WTC11 (cell line): Measurements from ENCODE around the gene TMEM14A. TPM values are rescaled to one million over a fixed set of nuclear protein-coding genes. Genes with fewer than 3 reads are reported as not detected.

Experiments
- ATAC-seq: fragments of 200-7000 bp; cut with Tn5 transposase; 2 replicates; pipeline ENCODE4 v1.10.0; 2021; ENCODE audit warnings: mild to moderate bottlenecking, moderate library complexity
- CTCF ChIA-PET: fragments of 300-600 bp; sonication (Branson Sonifier 250); formaldehyde crosslinking; loops from one replicate; lab custom pipeline; 2021; ENCODE audit warnings: antibody characterized with exemption; lab: Charles Lee
- POLR2A ChIA-PET: fragments of 350-600 bp; sonication (Branson Sonifier 250); formaldehyde crosslinking; loops from one replicate; lab custom pipeline; 2021; ENCODE audit warnings: antibody characterized with exemption; lab: Charles Lee
- DNase-seq: peaks from one replicate; pipeline ENCODE4 v3.0.0; 2021; ENCODE audit warnings: low spot score
- H3K27ac Mint-ChIP-seq: 2 replicates; pipeline ENCODE4 v1.8.0; 2021; ENCODE audit warnings: mixed read lengths
- H3K27me3 Mint-ChIP-seq: 2 replicates; pipeline ENCODE4 v1.8.0; 2021; ENCODE audit warnings: low read depth, mild to moderate bottlenecking, moderate library complexity, mixed read lengths
- H3K36me3 Mint-ChIP-seq: 2 replicates; pipeline ENCODE4 v1.8.0; 2021; ENCODE audit warnings: mixed read lengths
- H3K4me1 Mint-ChIP-seq: 2 replicates; pipeline ENCODE4 v1.8.0; 2022; ENCODE audit warnings: mixed read lengths
- H3K4me3 Mint-ChIP-seq: 2 replicates; pipeline ENCODE4 v1.8.0; 2021; ENCODE audit warnings: mild to moderate bottlenecking, moderate library complexity, mixed read lengths
- H3K9me3 Mint-ChIP-seq: 2 replicates; pipeline ENCODE4 v1.8.0; 2021; ENCODE audit warnings: mixed read lengths
- ATF2 ChIP-seq: sonication (generic); formaldehyde crosslinking; IDR thresholded peaks from 2 replicates; pipeline ENCODE4 v1.8.1; 2022; ENCODE audit warnings: low read depth, missing genetic modification reagents, borderline replicate concordance
- ATF3 ChIP-seq: sonication (generic); formaldehyde crosslinking; conservative IDR thresholded peaks from 2 replicates; pipeline ENCODE4 v1.8.1; 2022; ENCODE audit warnings: mild to moderate bottlenecking, missing genetic modification reagents
- CBFB ChIP-seq: sonication (generic); formaldehyde crosslinking; IDR thresholded peaks from 2 replicates; pipeline ENCODE4 v1.8.1; 2022; ENCODE audit warnings: mild to moderate bottlenecking, low read depth, missing genetic modification reagents
- CREM ChIP-seq: sonication (generic); formaldehyde crosslinking; IDR thresholded peaks from 2 replicates; pipeline ENCODE4 v1.8.1; 2022; ENCODE audit warnings: mild to moderate bottlenecking, missing genetic modification reagents, moderate library complexity
- ELF4 ChIP-seq: sonication (generic); formaldehyde crosslinking; IDR thresholded peaks from 2 replicates; pipeline ENCODE4 v1.8.1; 2022; ENCODE audit warnings: low read depth, mild to moderate bottlenecking, moderate library complexity, missing genetic modification reagents
- GRHL2 ChIP-seq: fragments of 250-450 bp; sonication (Bioruptor Pico); IDR thresholded peaks from 2 replicates; pipeline ENCODE4 v1.8.0; 2022; ENCODE audit warnings: mild to moderate bottlenecking, moderate library complexity; ENCODE audit not compliant: insufficient replicate concordance, severe bottlenecking
- GTF2I ChIP-seq: fragments of 250-450 bp; sonication (Bioruptor Pico); conservative IDR thresholded peaks from 2 replicates; pipeline ENCODE4 v1.4.0; 2021; ENCODE audit warnings: mild to moderate bottlenecking
- HMGA2 ChIP-seq: fragments of 250-450 bp; sonication (Bioruptor Pico); IDR thresholded peaks from 2 replicates; pipeline ENCODE4 v1.4.0; 2021; ENCODE audit warnings: mild to moderate bottlenecking, moderate library complexity
- NFATC4 ChIP-seq: fragments of 250-450 bp; sonication (Bioruptor Pico); IDR thresholded peaks from 2 replicates; pipeline ENCODE4 v1.9.0; 2021; ENCODE audit warnings: mild to moderate bottlenecking
- NR1H2 ChIP-seq: sonication (generic); formaldehyde crosslinking; IDR thresholded peaks from 2 replicates; pipeline ENCODE4 v1.9.0; 2021; ENCODE audit warnings: mild to moderate bottlenecking, moderate library complexity, missing genetic modification reagents
- PRDM15 ChIP-seq: sonication (generic); formaldehyde crosslinking; IDR thresholded peaks from 2 replicates; pipeline ENCODE4 v1.8.0; 2022; ENCODE audit warnings: missing genetic modification reagents
- RORB ChIP-seq: fragments of 250-450 bp; sonication (Bioruptor Pico); IDR thresholded peaks from 2 replicates; pipeline ENCODE4 v1.9.0; 2021; ENCODE audit warnings: mild to moderate bottlenecking
- SP1 ChIP-seq: sonication (generic); formaldehyde crosslinking; conservative IDR thresholded peaks from 2 replicates; pipeline ENCODE4 v1.8.1; 2022; ENCODE audit warnings: missing genetic modification reagents
- TCF7 ChIP-seq: sonication (generic); formaldehyde crosslinking; IDR thresholded peaks from 2 replicates; pipeline ENCODE4 v1.8.0; 2022; ENCODE audit warnings: mild to moderate bottlenecking, low read depth, missing genetic modification reagents, moderate library complexity
- TP53 ChIP-seq: sonication (generic); formaldehyde crosslinking; IDR thresholded peaks from 2 replicates; pipeline ENCODE4 v1.8.1; 2023; ENCODE audit warnings: mild to moderate bottlenecking, missing genetic modification reagents
- ZBTB43 ChIP-seq: sonication (generic); formaldehyde crosslinking; IDR thresholded peaks from 2 replicates; pipeline ENCODE4 v1.8.1; 2023; ENCODE audit warnings: mild to moderate bottlenecking, missing genetic modification reagents
- ZMAT4 ChIP-seq: fragments of 250-450 bp; sonication (Bioruptor Pico); IDR thresholded peaks from 2 replicates; pipeline ENCODE4 v1.9.0; 2021; ENCODE audit warnings: mild to moderate bottlenecking
- ZNF219 ChIP-seq: sonication (generic); formaldehyde crosslinking; IDR thresholded peaks from 2 replicates; pipeline ENCODE4 v1.8.0; 2023; ENCODE audit warnings: missing genetic modification reagents, mild to moderate bottlenecking, borderline replicate concordance
- ZNF232 ChIP-seq: sonication (generic); formaldehyde crosslinking; IDR thresholded peaks from 2 replicates; pipeline ENCODE4 v1.8.0; 2022; ENCODE audit warnings: mild to moderate bottlenecking, missing genetic modification reagents
- ZNF416 ChIP-seq: fragments of 250-450 bp; sonication (Bioruptor Pico); IDR thresholded peaks from 2 replicates; pipeline ENCODE4 v1.9.0; 2021; ENCODE audit warnings: mild to moderate bottlenecking, inconsistent platforms
- ZNF532 ChIP-seq: fragments of 250-450 bp; sonication (Bioruptor Pico); IDR thresholded peaks from 2 replicates; pipeline ENCODE4 v1.9.0; 2021; ENCODE audit warnings: mild to moderate bottlenecking, borderline replicate concordance
- ZNF671 ChIP-seq: fragments of 250-450 bp; sonication (Bioruptor Pico); IDR thresholded peaks from 2 replicates; pipeline ENCODE4 v1.8.0; 2021; ENCODE audit warnings: mild to moderate bottlenecking
- ZSCAN18 ChIP-seq: fragments of 250-450 bp; sonication (Bioruptor Pico); IDR thresholded peaks from 2 replicates; pipeline ENCODE4 v2.1.2; 2022; ENCODE audit warnings: mild to moderate bottlenecking, moderate library complexity
- total RNA-seq: library from RNA; stranded (reverse); gene quantifications from 3 replicates; pipeline ENCODE4 v1.2.3, GENCODE V29; 2021

TMEM14A gene
- total RNA-seq, 1 experiment from 2014 or later: 8.7 TPM

- TF ChIP-seq ATF2 (CRISPR knock-in tag) (no peak), ZSCAN18 (no peak), ATF3 (CRISPR knock-in tag) (no peak), ZNF219 (CRISPR knock-in tag) (no peak), ZMAT4 (CRISPR knock-in tag) (no peak), GTF2I (no peak)
These were observed 60.8 kb downstream of the TMEM14A start (continued) for GRCh38 chr6:52731719-52732118.

GRCh38 chr6:52733172-52733571, 62.3 kb downstream of the TMEM14A start:
- Mint-ChIP-seq H3K4me3 (no peak overlapping the region), H3K27me3 (no peaks in the 10 kb centered on the region), H3K36me3 (no peaks in the 10 kb centered on the region), H3K9me3 (peaks cover 10% of the 10 kb centered on the region; the same call in 1 of the 2 replicates), H3K4me1 (peaks cover 49% of the 10 kb centered on the region), H3K27ac (no peak overlapping the region)
- ATAC-seq: no peak
- CTCF ChIA-PET: no interaction called here
- no peak for DNase-seq
- POLR2A ChIA-PET: no interaction called here
- no peak for TF ChIP-seq HMGA2 (CRISPR knock-in tag)
- no peak for TF ChIP-seq CREM (CRISPR knock-in tag)
- no peak for TF ChIP-seq SP1 (CRISPR knock-in tag)
- no peak for TF ChIP-seq TCF7

- Mint-ChIP-seq H3K27me3 (no peaks in the 10 kb centered on the region), H3K9me3 (peaks cover 10% of the 10 kb centered on the region; the same call in 1 of the 2 replicates), H3K27ac (no peak overlapping the region), H3K4me1 (peaks cover 42% of the 10 kb centered on the region), H3K4me3 (no peak overlapping the region), H3K36me3 (no peaks in the 10 kb centered on the region)
- POLR2A ChIA-PET: no interaction called here
- no peak for ATAC-seq
- CTCF ChIA-PET: no interaction called here
- DNase-seq: no peak
- no peak for TF ChIP-seq CBFB (CRISPR knock-in tag)
- no peak for TF ChIP-seq NR1H2 (CRISPR knock-in tag)
- no peak for TF ChIP-seq ZNF416 (CRISPR knock-in tag)
- no peak for TF ChIP-seq GRHL2 (CRISPR knock-in tag)
- TF ChIP-seq RORB (CRISPR knock-in tag): no peak
- no peak for TF ChIP-seq ZBTB43 (CRISPR knock-in tag)
- TF ChIP-seq ZNF671: no peak
- no peak for TF ChIP-seq NFATC4
- TF ChIP-seq CREM (CRISPR knock-in tag): no peak
- no peak for TF ChIP-seq PRDM15 (CRISPR knock-in tag)
- TF ChIP-seq ZNF232 (CRISPR knock-in tag): no peak
- TF ChIP-seq TP53: no peak
- TF ChIP-seq GTF2I: no peak
- no peak for TF ChIP-seq ELF4 (CRISPR knock-in tag)
- no peak for TF ChIP-seq ZNF532 (CRISPR knock-in tag)
These were observed 63.2 kb downstream of the TMEM14A start for GRCh38 chr6:52734072-52734471.
